HepG2 (cell line): ENCODE measurements around the gene ATOH8. TPM values are rescaled to one million over a fixed set of nuclear protein-coding genes. Genes with fewer than 3 reads are reported as not detected.

ENCODE experiments used
- EHMT2 ChIP-seq: fragments of 200-600 bp; sonication (generic); IDR thresholded peaks from 2 replicates; pipeline ENCODE4 v1.7.0; 2017; ENCODE audit warnings: antibody characterized with exemption, low read depth, low read length, borderline replicate concordance
- MAF1 ChIP-seq: sonication (generic); formaldehyde crosslinking; IDR thresholded peaks from 2 replicates; pipeline ENCODE4 v1.5.0; 2020; ENCODE audit warnings: missing genetic modification reagents, borderline replicate concordance
- RBM22 ChIP-seq: fragments of 200-400 bp; formaldehyde crosslinking; optimal IDR thresholded peaks from 2 replicates; pipeline ENCODE3; 2017; ENCODE audit warnings: mild to moderate bottlenecking, low read length, moderate library complexity
- SP5 ChIP-seq: IDR thresholded peaks from 2 replicates; pipeline ENCODE4 v1.6.1; 2016; ENCODE audit warnings: low read depth, borderline replicate concordance
- polyA plus RNA-seq, 8 experiments: library from polyadenylated mRNA; depleted of rRNA in 3 of 8; stranded (reverse) in 7 of 8; unstranded in 1 of 8; fragments of >200 nt; fragmentation: Illumina TruSeq in 4 of 8; extraction: Trizol in 4 of 8; gene quantifications; 2 replicates each; pipeline versions ENCODE4 v1.2.1 to v1.2.3, GENCODE V29; 2011 to 2016; ENCODE audit warnings: low read depth in 4 of 8, missing spikeins in 1 of 8, mixed read lengths in 1 of 8; ENCODE audit not compliant: insufficient read depth in 1 of 8
- total RNA-seq, 5 experiments: library from RNA; depleted of rRNA; stranded (reverse); fragments of >200 nt; fragmentation: Illumina TruSeq; extraction: Trizol; gene quantifications; 2 replicates each; pipeline ENCODE4 v1.2.3, GENCODE V29; 2016; ENCODE audit warnings: low read depth in 1 of 5
- TF ChIP-seq, protein P1 (sequence below), 2 experiments: sonication (generic) in 1 of 2; formaldehyde crosslinking in 1 of 2; IDR thresholded peaks; 2 replicates each; pipeline versions ENCODE4 v1.6.1 to v1.9.0; 2014 to 2022; ENCODE audit warnings: antibody characterized with exemption in 1 of 2, borderline replicate concordance in 1 of 2, inconsistent platforms in 1 of 2, low read depth in 1 of 2, missing genetic modification reagents in 1 of 2

ATOH8 gene
- total and polyA plus RNA-seq, 2 of the 13 experiments (the other 11 are each of a cell fraction or from before 2014, with no cell fraction given) = 0.13 to 0.61 TPM

GRCh38 chr2:85704038-85704437, 49.8 kb upstream of the ATOH8 start (continued):
- TF ChIP-seq, protein P1, sequence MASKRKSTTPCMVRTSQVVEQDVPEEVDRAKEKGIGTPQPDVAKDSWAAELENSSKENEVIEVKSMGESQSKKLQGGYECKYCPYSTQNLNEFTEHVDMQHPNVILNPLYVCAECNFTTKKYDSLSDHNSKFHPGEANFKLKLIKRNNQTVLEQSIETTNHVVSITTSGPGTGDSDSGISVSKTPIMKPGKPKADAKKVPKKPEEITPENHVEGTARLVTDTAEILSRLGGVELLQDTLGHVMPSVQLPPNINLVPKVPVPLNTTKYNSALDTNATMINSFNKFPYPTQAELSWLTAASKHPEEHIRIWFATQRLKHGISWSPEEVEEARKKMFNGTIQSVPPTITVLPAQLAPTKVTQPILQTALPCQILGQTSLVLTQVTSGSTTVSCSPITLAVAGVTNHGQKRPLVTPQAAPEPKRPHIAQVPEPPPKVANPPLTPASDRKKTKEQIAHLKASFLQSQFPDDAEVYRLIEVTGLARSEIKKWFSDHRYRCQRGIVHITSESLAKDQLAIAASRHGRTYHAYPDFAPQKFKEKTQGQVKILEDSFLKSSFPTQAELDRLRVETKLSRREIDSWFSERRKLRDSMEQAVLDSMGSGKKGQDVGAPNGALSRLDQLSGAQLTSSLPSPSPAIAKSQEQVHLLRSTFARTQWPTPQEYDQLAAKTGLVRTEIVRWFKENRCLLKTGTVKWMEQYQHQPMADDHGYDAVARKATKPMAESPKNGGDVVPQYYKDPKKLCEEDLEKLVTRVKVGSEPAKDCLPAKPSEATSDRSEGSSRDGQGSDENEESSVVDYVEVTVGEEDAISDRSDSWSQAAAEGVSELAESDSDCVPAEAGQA (IDR thresholded peaks at IDR 0.05; ENCODE audit: low read depth) = no peak
- TF ChIP-seq, protein P1 (CRISPR knock-in tag; IDR thresholded peaks at IDR 0.05; ENCODE audit: borderline replicate concordance) = no peak
- TF ChIP-seq RBM22 (no peak), MAF1 (CRISPR knock-in tag) (no peak), SP5 (CRISPR knock-in tag) (no peak), EHMT2 (no peak)
- TF ChIP-seq, all 625 proteins: peak for 0
